IMR-90 (cell line): ENCODE data around the gene MYT1. TPM values are rescaled to one million over a fixed set of nuclear protein-coding genes. Genes with fewer than 3 reads are reported as not detected.

ENCODE experiments used
- ATAC-seq: fragments of 200-7000 bp; cut with Tn5 transposase; 2 replicates; pipeline ENCODE4 v1.9.1; 2020; ENCODE audit warnings: low read depth, mild to moderate bottlenecking, moderate library complexity
- BruUV-seq: library from RNA; stranded (reverse); fragments of 400-500 nt; replicated peaks from 2 replicates; lab custom pipeline; 2021; lab: Mats Ljungman, UMichigan
- CTCF ChIA-PET: fragments of 300-600 bp; formaldehyde crosslinking; extraction: SDS; loops from one replicate; lab custom pipeline; 2021; ENCODE audit warnings: antibody characterized with exemption; lab: Yijun Ruan, JAX
- POLR2A ChIA-PET: fragments of 300-600 bp; sonication (Branson Sonifier 250); formaldehyde crosslinking; loops from one replicate; lab custom pipeline; 2022; ENCODE audit warnings: antibody characterized with exemption; ENCODE audit not compliant: unreplicated experiment; lab: Charles Lee
- DNase-seq: peaks from one replicate; pipeline ENCODE4 v3.0.0; 2013
- H2AFZ ChIP-seq: replicated peaks from 2 replicates; pipeline ENCODE3; 2013; ENCODE audit warnings: low read length, mild to moderate bottlenecking; ENCODE audit not compliant: poor library complexity
- H2AK5ac ChIP-seq: 2 replicates; pipeline ENCODE4 v1.6.1; 2013; ENCODE audit warnings: low read depth, low read length, inconsistent platforms
- H2AK9ac ChIP-seq: replicated peaks from 2 replicates; pipeline ENCODE3; 2013; ENCODE audit warnings: mild to moderate bottlenecking, low read depth, low read length, moderate library complexity; ENCODE audit not compliant: poor library complexity
- H2BK120ac ChIP-seq: 2 replicates; pipeline ENCODE4 v1.6.1; 2013; ENCODE audit warnings: low read depth, low read length, inconsistent platforms
- H2BK15ac ChIP-seq: 3 replicates; pipeline ENCODE4 v1.6.1; 2013; ENCODE audit warnings: low read depth, low read length, inconsistent platforms
- H2BK20ac ChIP-seq: 2 replicates; pipeline ENCODE4 v1.6.1; 2013; ENCODE audit warnings: low read depth, mild to moderate bottlenecking, inconsistent platforms, low read length, moderate library complexity
- H2BK5ac ChIP-seq: 2 replicates; pipeline ENCODE4 v1.6.1; 2013; ENCODE audit warnings: mild to moderate bottlenecking, low read depth, low read length, inconsistent platforms; ENCODE audit not compliant: poor library complexity, severe bottlenecking
- H3K14ac ChIP-seq: replicated peaks from 2 replicates; pipeline ENCODE4 v1.6.1; 2013; ENCODE audit warnings: low read depth, low read length, inconsistent platforms
- H3K18ac ChIP-seq: 2 replicates; pipeline ENCODE4 v1.6.1; 2013; ENCODE audit warnings: low read depth, low read length, control low read depth
- H3K23ac ChIP-seq: 2 replicates; pipeline ENCODE4 v1.6.1; 2013; ENCODE audit warnings: low read depth, low read length, inconsistent platforms
- H3K27ac ChIP-seq: 2 replicates; pipeline ENCODE4 v1.5.1; 2013; ENCODE audit warnings: mild to moderate bottlenecking, control low read depth, low read length; ENCODE audit not compliant: insufficient read depth
- H3K27me3 ChIP-seq: 2 replicates; pipeline ENCODE4 v1.6.1; 2013; ENCODE audit warnings: low read length; ENCODE audit not compliant: control insufficient read depth, insufficient read depth
- H3K36me3 ChIP-seq: 2 replicates; pipeline ENCODE4 v1.6.1; 2013; ENCODE audit warnings: low read length, mixed read lengths; ENCODE audit not compliant: control insufficient read depth, insufficient read depth
- H3K4ac ChIP-seq: 2 replicates; pipeline ENCODE4 v1.6.1; 2013; ENCODE audit warnings: low read depth, low read length, inconsistent platforms
- H3K4me1 ChIP-seq: 2 replicates; pipeline ENCODE4 v1.6.1; 2013; ENCODE audit warnings: low read length, mixed read lengths; ENCODE audit not compliant: control insufficient read depth, insufficient read depth
- H3K4me2 ChIP-seq: 2 replicates; pipeline ENCODE4 v1.6.1; 2013; ENCODE audit warnings: low read depth, mild to moderate bottlenecking, control low read depth, low read length, moderate library complexity
- H3K4me3 ChIP-seq: 2 replicates; pipeline ENCODE4 v1.5.1; 2013; ENCODE audit warnings: low read depth, mild to moderate bottlenecking, control low read depth, low read length, moderate library complexity; ENCODE audit not compliant: insufficient read depth
- H3K56ac ChIP-seq: 2 replicates; pipeline ENCODE4 v1.6.1; 2013; ENCODE audit warnings: low read length, inconsistent platforms; ENCODE audit not compliant: insufficient read depth; ENCODE audit errors: extremely low read depth
- H3K79me1 ChIP-seq, 2 experiments: 2 replicates each; pipeline ENCODE4 v1.6.1; 2013; ENCODE audit warnings: low read length in 2 of 2, inconsistent platforms in 1 of 2, low read depth in 1 of 2
- H3K9ac ChIP-seq: 2 replicates; pipeline ENCODE4 v1.6.1; 2013; ENCODE audit warnings: low read depth, low read length, control low read depth
- H3K9me1 ChIP-seq: 2 replicates; pipeline ENCODE4 v1.6.1; 2013; ENCODE audit warnings: low read length, inconsistent platforms; ENCODE audit not compliant: insufficient read depth
- H3K9me3 ChIP-seq: 2 replicates; pipeline ENCODE4 v1.6.1; 2013; ENCODE audit warnings: low read length; ENCODE audit not compliant: control insufficient read depth, insufficient read depth
- H4K20me1 ChIP-seq: 2 replicates; pipeline ENCODE4 v1.6.1; 2013; ENCODE audit warnings: low read length, inconsistent platforms; ENCODE audit not compliant: insufficient read depth
- H4K5ac ChIP-seq: 2 replicates; pipeline ENCODE4 v1.6.1; 2013; ENCODE audit warnings: mild to moderate bottlenecking, low read depth, low read length, control low read depth
- H4K8ac ChIP-seq, 2 experiments: 2 replicates each; pipeline ENCODE4 v1.6.1; 2013; ENCODE audit warnings: low read depth in 2 of 2, low read length in 2 of 2, control low read depth in 1 of 2, inconsistent platforms in 1 of 2
- H4K91ac ChIP-seq: 2 replicates; pipeline ENCODE4 v1.6.1; 2013; ENCODE audit warnings: low read depth, low read length, inconsistent platforms; ENCODE audit not compliant: insufficient read depth
- BHLHE40 ChIP-seq: fragments of 150-350 bp; IDR thresholded peaks from 2 replicates; pipeline ENCODE4 v1.6.1; 2016; ENCODE audit warnings: mild to moderate bottlenecking, low read depth, low read length
- CEBPB ChIP-seq: IDR thresholded peaks from 2 replicates; pipeline ENCODE4 v1.6.1; 2012; ENCODE audit warnings: low read depth, low read length, improper control_type of control experiment
- FOS ChIP-seq: fragments of 150-350 bp; IDR thresholded peaks from 2 replicates; pipeline ENCODE4 v1.6.1; 2016; ENCODE audit warnings: low read depth, low read length
- MAFK ChIP-seq: IDR thresholded peaks from 2 replicates; pipeline ENCODE4 v1.6.1; 2012; ENCODE audit warnings: low read depth, low read length, improper control_type of control experiment
- NFE2L2 ChIP-seq: fragments of 150-350 bp; IDR thresholded peaks from 2 replicates; pipeline ENCODE4 v1.6.1; 2016; ENCODE audit warnings: low read depth, mild to moderate bottlenecking, low read length
- RCOR1 ChIP-seq: IDR thresholded peaks from 2 replicates; pipeline ENCODE4 v1.6.1; 2012; ENCODE audit warnings: mild to moderate bottlenecking, low read length, improper control_type of control experiment; ENCODE audit not compliant: insufficient replicate concordance
- WGBS, 2 experiments: methylation state at CpG; one replicate each; pipeline versions ENCODE4 v1.1.5 to v1.1.7; 2013; ENCODE audit warnings: missing lambda C conversion rate in 2 of 2; ENCODE audit not compliant: insufficient read length in 1 of 2; ENCODE audit errors: extremely low coverage in 2 of 2; 5-methylcytosine and 5-hydroxymethylcytosine counted together
- dilution Hi-C: fragments of 300-500 bp; cut with HindIII; formaldehyde crosslinking; loops from one replicate; pipeline ENCODE4 v1.14.3; 2018; ENCODE audit warnings: low sequenced_read_pairs; ENCODE audit not compliant: unreplicated experiment
- in situ Hi-C: fragments of 300-500 bp; cut with MboI; formaldehyde crosslinking; loops from 3 replicates; pipeline ENCODE4 v1.14.3; 2019; ENCODE audit warnings: low sequenced_read_pairs, inconsistent platforms, mixed read lengths
- intact Hi-C: fragments of 100-400 bp; cut with micrococcal nuclease; formaldehyde crosslinking; loops from 2 replicates; pipeline ENCODE4 v1.10.0; 2022
- polyA plus RNA-seq, 3 experiments: library from polyadenylated mRNA; depleted of rRNA; stranded (reverse); fragments of >200 nt; gene quantifications; 2 replicates each; pipeline ENCODE4 v1.2.3, GENCODE V29; 2012; ENCODE audit warnings: low replicate concordance in 1 of 3
- total RNA-seq: library from RNA; depleted of rRNA; stranded (reverse); fragments of >200 nt; gene quantifications from 2 replicates; pipeline ENCODE4 v1.2.3, GENCODE V29; 2012
- TF ChIP-seq, protein P1 (sequence below): conservative IDR thresholded peaks from 2 replicates; pipeline ENCODE4 v1.5.1; 2012; ENCODE audit warnings: mild to moderate bottlenecking, low read depth, low read length, improper control_type of control experiment

The MYT1 gene
- total and polyA plus RNA-seq, 2 of the 4 experiments (the other 2 are of a cell fraction), result not detected

DNA sequence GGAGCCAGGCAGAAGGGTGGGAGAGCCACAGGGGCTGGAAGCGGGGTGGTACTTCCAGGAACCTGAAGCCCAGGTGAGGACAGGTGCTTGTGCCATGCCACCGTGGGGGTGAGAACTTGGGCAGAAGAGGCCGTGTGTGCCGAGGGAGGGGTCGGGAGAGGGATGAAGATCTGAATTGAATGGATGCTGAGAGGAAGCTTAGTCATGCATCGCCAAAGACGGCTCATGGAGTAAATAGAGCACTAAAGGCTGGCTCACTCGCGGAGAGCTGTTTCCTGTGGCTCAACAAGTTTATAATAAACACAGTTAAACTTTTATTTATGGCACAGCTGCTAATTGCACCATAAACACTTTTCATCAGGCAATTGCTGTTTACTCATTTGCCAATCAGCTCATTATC is 21.7 kb upstream of the MYT1 start:
- Histone ChIP-seq H3K23ac (no peak overlapping the region), H3K9me3 (peaks cover 11% of the 10 kb centered on the region), H2BK5ac (no peak overlapping the region), H3K36me3 (no peaks in the 10 kb centered on the region), H3K4me2 (no peak overlapping the region), H4K91ac (no peak overlapping the region), H2BK120ac (no peak overlapping the region), H3K27ac (no peak overlapping the region), H2BK15ac (no peak overlapping the region), H4K8ac (no peak overlapping the region), H4K5ac (no peak overlapping the region), H4K20me1 (no peaks in the 10 kb centered on the region), H3K4me1 (no peaks in the 10 kb centered on the region), H3K56ac (no peak overlapping the region), H3K9me1 (no peaks in the 10 kb centered on the region), H2AK5ac (no peak overlapping the region), H3K14ac (no peak overlapping the region), H3K27me3 (peaks cover 21% of the 10 kb centered on the region), H3K4ac (no peak overlapping the region), H2AFZ (no peak overlapping the region), H3K9ac (no peak overlapping the region), H3K18ac (no peak overlapping the region), H3K79me1 (no peaks in the 10 kb centered on the region), H3K4me3 (no peak overlapping the region), H2AK9ac (no peak overlapping the region), H2BK20ac (no peak overlapping the region)
- ATAC-seq (no peak; the same call in 1 of the 2 replicates), DNase-seq (no peak)
- TF ChIP-seq RCOR1 (no peak), FOS (no peak), BHLHE40 (no peak), NFE2L2 (no peak), MAFK (no peak), CEBPB (no peak)
- TF ChIP-seq, protein P1, sequence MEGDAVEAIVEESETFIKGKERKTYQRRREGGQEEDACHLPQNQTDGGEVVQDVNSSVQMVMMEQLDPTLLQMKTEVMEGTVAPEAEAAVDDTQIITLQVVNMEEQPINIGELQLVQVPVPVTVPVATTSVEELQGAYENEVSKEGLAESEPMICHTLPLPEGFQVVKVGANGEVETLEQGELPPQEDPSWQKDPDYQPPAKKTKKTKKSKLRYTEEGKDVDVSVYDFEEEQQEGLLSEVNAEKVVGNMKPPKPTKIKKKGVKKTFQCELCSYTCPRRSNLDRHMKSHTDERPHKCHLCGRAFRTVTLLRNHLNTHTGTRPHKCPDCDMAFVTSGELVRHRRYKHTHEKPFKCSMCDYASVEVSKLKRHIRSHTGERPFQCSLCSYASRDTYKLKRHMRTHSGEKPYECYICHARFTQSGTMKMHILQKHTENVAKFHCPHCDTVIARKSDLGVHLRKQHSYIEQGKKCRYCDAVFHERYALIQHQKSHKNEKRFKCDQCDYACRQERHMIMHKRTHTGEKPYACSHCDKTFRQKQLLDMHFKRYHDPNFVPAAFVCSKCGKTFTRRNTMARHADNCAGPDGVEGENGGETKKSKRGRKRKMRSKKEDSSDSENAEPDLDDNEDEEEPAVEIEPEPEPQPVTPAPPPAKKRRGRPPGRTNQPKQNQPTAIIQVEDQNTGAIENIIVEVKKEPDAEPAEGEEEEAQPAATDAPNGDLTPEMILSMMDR, result no peak
- WGBS, 2 experiments, result 44% methylated on average over 3 of the region's 9 CpGs; no CpG with 5 or more reads in 1 of the 2 experiments
- in situ Hi-C loops (no loop called here), intact Hi-C loops (no loop called here), dilution Hi-C loops (no loop called here)
- CTCF ChIA-PET, result no interaction called here
- POLR2A ChIA-PET, result no interaction called here
- no TSS peak for BruUV-seq
